Measurements from ENCODE around the gene DYNC1H1. TPM values are rescaled to one million over a fixed set of nuclear protein-coding genes. Genes with fewer than 3 reads are reported as not detected.
A peak's percentile ranks its signal among the peaks of the same experiment; 100 is the strongest.

Gene DYNC1H1
- 100 to 1,000 TPM; 116 to 261 (median 161) TPM for total RNA-seq
- long read RNA-seq, partial matches to known transcripts: 11 of 13 reads
- long read RNA-seq, other reads (novel, unspliced or antisense): 1 of 13 reads

- DNase-seq (peak; percentile 94 to 96 (median 96)), ATAC-seq (peak; percentile 84 to 94 (median 90))
- intact Hi-C loops (cut with DNase I): no loop called here
- H3K4me3 ChIP-seq: peak within 1 kb of the TSS; percentile 97 to 99 (median 98)
- no peaks in the 10 kb centered on the region for H3K27me3 ChIP-seq
- no peak for TF ChIP-seq CTCF (IDR thresholded peaks at IDR 0.05)
- peak; percentile 99 for TF ChIP-seq POLR2A (IDR thresholded peaks at IDR 0.05)
- H3K4me1 ChIP-seq: peaks cover 0 to 32% (median 6%) of the 10 kb centered on the region in 4 donors
- H3K36me3 ChIP-seq: no peaks in the 10 kb centered on the region
- H3K9me3 ChIP-seq: no peaks in the 10 kb centered on the region
- no CpG with 5 or more reads among the region's 115 CpGs for WGBS (ENCODE audit: insufficient coverage, low coverage, low lambda C conversion rate, missing lambda C conversion rate)
- H3K27ac ChIP-seq: peak within 1 kb of the TSS; percentile 85 to 93 (median 86)
These were observed at the start of gene DYNC1H1 for GRCh38 chr14:101964297-101965180. Gene DYNC1H1 (plus strand): TSS chr14:101964573. CDS start chr14:101964692, 119 bp downstream.

DNA sequence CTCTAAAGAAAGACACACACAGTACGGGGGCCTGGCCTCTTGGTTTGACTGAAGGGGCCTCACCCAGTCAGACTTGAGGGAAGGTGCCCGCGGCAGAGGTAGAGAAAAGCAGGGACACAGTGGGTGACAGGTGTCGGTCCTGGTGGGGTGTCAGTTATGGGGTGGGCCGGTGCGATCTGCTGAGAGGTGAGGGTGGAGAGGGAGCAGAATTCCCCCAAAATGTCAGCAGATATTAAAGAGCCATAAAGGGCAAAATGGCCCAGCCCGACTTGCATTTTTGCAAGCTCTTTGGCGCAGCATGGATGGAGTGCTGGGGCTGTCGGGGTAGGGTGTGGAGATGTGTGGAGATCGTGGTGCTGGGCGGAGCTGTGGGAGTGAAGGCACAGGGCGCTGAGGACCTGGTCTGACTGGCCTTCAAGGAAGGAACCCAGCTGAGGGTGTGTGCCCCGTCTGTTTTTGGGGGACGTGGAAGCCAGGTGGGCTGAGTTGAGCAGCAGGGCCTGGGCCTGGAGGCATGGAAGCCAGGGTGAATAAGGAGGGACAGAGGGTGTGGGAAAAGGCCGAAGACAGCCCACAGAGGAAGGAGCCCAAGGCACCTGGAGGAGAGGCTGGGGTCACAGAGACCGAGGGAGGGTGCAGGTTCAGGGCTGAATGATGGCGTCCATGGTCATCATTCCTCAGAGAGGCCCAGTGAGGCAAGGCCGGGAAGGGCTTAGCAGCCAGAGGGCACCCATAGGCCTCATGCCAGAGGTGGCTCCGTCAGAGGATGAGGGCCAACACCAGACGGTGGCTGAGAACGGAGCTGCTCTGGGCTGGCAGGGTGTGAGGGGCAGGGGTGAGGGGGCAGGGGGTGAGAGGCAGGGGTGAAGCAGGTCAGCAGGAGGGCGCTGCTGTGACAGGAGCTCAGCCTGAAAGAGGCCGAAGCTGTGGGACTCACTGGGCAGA is 48.2 kb upstream of the DYNC1H1 start:
- Histone ChIP-seq H3K4me1 (no peaks in the 10 kb centered on the region), H3K9me3 (no peaks in the 10 kb centered on the region), H3K27ac (no peak overlapping the region), H3K27me3 (no peaks in the 10 kb centered on the region), H3K4me3 (no peak overlapping the region), H3K36me3 (peaks cover 0 to 25% (median 1%) of the 10 kb centered on the region in 4 donors)
- DNase-seq: no peak
- 95% methylated on average over 12 of the region's 23 CpGs for WGBS (ENCODE audit: insufficient coverage, low coverage, low lambda C conversion rate, missing lambda C conversion rate)
- ATAC-seq: peak in 1 of 4 donors; percentile 30
- TF ChIP-seq POLR2A (IDR thresholded peaks at IDR 0.05) (no peak), CTCF (IDR thresholded peaks at IDR 0.05) (no peak)
- intact Hi-C loops (cut with DNase I): no loop called here

- TF ChIP-seq CTCF (IDR thresholded peaks at IDR 0.05) (no peak), POLR2A (IDR thresholded peaks at IDR 0.05) (no peak)
- H3K27me3 ChIP-seq: no peaks in the 10 kb centered on the region
- ATAC-seq: peak in 1 of 4 donors; percentile 21
- no peaks in the 10 kb centered on the region for H3K9me3 ChIP-seq
- WGBS (ENCODE audit: insufficient coverage, low coverage, low lambda C conversion rate, missing lambda C conversion rate): 74% methylated on average over 5 of the region's 18 CpGs
- no peak overlapping the region for H3K4me3 ChIP-seq
- no peak for DNase-seq
- H3K27ac ChIP-seq: no peak overlapping the region
- H3K4me1 ChIP-seq: no peaks in the 10 kb centered on the region
- H3K36me3 ChIP-seq: peaks cover 0 to 31% (median 1%) of the 10 kb centered on the region in 4 donors
- intact Hi-C loops (cut with DNase I): no loop called here
These were observed 47.5 kb upstream of the DYNC1H1 start for GRCh38 chr14:101916816-101917412.

DNA sequence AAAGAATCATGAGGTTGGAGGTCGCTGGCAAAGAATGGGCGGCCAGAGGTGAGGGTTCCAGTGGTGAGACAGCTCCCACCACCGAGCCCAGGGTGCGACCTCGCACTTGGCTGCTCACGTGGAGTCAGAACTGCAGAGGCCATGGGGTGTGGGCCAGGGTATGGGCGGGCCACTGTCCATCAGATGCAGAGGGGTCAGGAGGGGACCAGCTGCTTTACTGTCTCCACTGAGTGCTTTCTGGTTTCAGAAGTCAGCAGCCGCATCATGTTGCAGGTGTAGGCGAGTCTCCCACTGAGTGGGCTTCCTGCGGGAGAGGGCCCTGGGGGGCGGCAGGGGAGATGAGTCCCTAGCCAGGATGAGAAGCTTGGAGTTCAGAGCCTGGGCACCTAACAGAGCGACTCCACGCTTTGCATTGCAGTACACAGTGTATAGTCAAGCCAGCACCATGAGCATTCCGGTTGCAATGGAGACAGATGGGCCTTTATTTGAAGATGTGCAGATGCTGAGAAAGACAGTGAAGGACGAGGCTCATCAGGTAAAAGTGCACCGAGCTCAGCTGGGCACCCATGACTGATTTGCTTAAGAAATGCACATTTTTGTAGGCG is 46.9 kb upstream of the DYNC1H1 start:
- peaks cover 0 to 27% (median 1%) of the 10 kb centered on the region in 4 donors for H3K36me3 ChIP-seq
- peak in 2 of 4 donors; percentile 7 to 29 for ATAC-seq
- H3K9me3 ChIP-seq: no peaks in the 10 kb centered on the region
- no peak for DNase-seq
- H3K4me3 ChIP-seq: no peak overlapping the region
- no peak overlapping the region for H3K27ac ChIP-seq
- intact Hi-C loops (cut with DNase I): no loop called here
- H3K27me3 ChIP-seq: no peaks in the 10 kb centered on the region
- no peak for TF ChIP-seq CTCF (IDR thresholded peaks at IDR 0.05)
- no peak for TF ChIP-seq POLR2A (IDR thresholded peaks at IDR 0.05)
- H3K4me1 ChIP-seq: no peaks in the 10 kb centered on the region
- WGBS (ENCODE audit: insufficient coverage, low coverage, low lambda C conversion rate, missing lambda C conversion rate): 81% methylated on average over 6 of the region's 17 CpGs
